ENCODE results near the gene PTX3. TPM values are rescaled to one million over a fixed set of nuclear protein-coding genes. Genes with fewer than 3 reads are reported as not detected.
A peak's percentile ranks its signal among the peaks of the same experiment; 100 is the strongest.

The PTX3 gene
- total RNA-seq (2014; rRNA removed; shearing (Covaris generic)) (not detected in 2 replicates), total RNA-seq (2022) (not detected in 2 replicates), Bru-seq, nascent RNA (not detected), BruChase-seq, experiment 1, labeled RNA remaining after a 6-hour chase (percentile 2 among the genes with signal in this experiment), BruChase-seq, experiment 2, labeled RNA remaining after a 2-hour chase (not detected)
- long read RNA-seq = 0 reads

DNA sequence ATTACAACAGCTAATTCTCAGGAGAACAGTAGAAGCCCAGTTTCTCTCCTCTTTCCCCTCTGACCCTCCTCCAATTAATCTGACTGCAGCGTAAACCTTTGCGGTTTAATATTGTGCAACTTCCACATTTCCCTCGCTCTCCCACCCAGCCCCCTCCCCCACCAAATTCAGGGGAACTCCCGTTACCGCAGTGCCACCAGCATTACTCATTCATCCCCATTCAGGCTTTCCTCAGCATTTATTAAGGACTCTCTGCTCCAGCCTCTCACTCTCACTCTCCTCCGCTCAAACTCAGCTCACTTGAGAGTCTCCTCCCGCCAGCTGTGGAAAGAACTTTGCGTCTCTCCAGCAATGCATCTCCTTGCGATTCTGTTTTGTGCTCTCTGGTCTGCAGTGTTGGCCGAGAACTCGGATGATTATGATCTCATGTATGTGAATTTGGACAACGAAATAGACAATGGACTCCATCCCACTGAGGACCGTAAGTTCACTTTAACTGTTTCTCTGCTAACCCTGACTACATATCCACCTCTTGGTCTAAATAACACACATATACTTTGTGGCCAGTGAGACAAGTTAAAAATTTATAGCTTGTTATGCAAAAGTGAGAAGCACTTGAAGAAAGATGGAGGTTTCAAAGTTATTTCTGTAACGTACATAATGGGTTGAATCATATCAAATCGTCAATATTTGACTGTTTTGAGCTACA, at the start of gene PTX3:
Gene PTX3, plus strand, starts transcription at position 268 of the 709 bp plus-strand sequence. Its CDS starts 84 bp downstream, at position 352.
- ChIA-PET CTCF (ENCODE audit: unreplicated experiment) (interaction anchor here (0.6 kb wide), 1 partner anchor 134 kb away, joined by 3 read pairs; no protein-coding TSS in a partner anchor), POLR2A (interaction anchor here (1.0 kb wide), 1 partner anchor 95 kb away, joined by 5 read pairs; no protein-coding TSS in a partner anchor)
- Histone ChIP-seq H4K20me1 (ENCODE audit: insufficient read depth, low read length) (no peaks in the 10 kb centered on the region), H3K27ac (ENCODE audit: low read depth, low read length, poor library complexity, severe bottlenecking) (no peak within 1 kb of the TSS), H3K4me3 (ENCODE audit: low read depth, low read length, poor library complexity, severe bottlenecking) (no peak within 1 kb of the TSS), H2AFZ (ENCODE audit: low read length) (no peak within 1 kb of the TSS), H3K36me3 (ENCODE audit: insufficient read depth, low read length) (no peaks in the 10 kb centered on the region), H3K4me1 (ENCODE audit: insufficient read depth, low read length, poor library complexity, severe bottlenecking) (no peaks in the 10 kb centered on the region), H3K9me3 (ENCODE audit: low read length) (no peaks in the 10 kb centered on the region), H3K9me2 (ENCODE audit: insufficient read depth, low read length) (no peaks in the 10 kb centered on the region), H3K79me2 (ENCODE audit: insufficient read depth, low read depth, low read length) (no peaks in the 10 kb centered on the region), H3K4me2 (ENCODE audit: low read length) (no peak within 1 kb of the TSS)
- BruUV-seq (replicated peaks) = no TSS peak
- TF ChIP-seq EZH2phosphoT487 (IDR thresholded peaks at IDR 0.05; ENCODE audit: borderline replicate concordance, low read depth, low read length) = no peak
- TF ChIP-seq, protein P1, sequence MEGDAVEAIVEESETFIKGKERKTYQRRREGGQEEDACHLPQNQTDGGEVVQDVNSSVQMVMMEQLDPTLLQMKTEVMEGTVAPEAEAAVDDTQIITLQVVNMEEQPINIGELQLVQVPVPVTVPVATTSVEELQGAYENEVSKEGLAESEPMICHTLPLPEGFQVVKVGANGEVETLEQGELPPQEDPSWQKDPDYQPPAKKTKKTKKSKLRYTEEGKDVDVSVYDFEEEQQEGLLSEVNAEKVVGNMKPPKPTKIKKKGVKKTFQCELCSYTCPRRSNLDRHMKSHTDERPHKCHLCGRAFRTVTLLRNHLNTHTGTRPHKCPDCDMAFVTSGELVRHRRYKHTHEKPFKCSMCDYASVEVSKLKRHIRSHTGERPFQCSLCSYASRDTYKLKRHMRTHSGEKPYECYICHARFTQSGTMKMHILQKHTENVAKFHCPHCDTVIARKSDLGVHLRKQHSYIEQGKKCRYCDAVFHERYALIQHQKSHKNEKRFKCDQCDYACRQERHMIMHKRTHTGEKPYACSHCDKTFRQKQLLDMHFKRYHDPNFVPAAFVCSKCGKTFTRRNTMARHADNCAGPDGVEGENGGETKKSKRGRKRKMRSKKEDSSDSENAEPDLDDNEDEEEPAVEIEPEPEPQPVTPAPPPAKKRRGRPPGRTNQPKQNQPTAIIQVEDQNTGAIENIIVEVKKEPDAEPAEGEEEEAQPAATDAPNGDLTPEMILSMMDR (conservative IDR thresholded peaks at IDR 0.05; ENCODE audit: low read length) = no peak
- intact Hi-C loops (cut with micrococcal nuclease; ENCODE audit: unreplicated experiment) = no loop called here
- DNase-seq (ENCODE audit: low spot score) = no peak

DNA sequence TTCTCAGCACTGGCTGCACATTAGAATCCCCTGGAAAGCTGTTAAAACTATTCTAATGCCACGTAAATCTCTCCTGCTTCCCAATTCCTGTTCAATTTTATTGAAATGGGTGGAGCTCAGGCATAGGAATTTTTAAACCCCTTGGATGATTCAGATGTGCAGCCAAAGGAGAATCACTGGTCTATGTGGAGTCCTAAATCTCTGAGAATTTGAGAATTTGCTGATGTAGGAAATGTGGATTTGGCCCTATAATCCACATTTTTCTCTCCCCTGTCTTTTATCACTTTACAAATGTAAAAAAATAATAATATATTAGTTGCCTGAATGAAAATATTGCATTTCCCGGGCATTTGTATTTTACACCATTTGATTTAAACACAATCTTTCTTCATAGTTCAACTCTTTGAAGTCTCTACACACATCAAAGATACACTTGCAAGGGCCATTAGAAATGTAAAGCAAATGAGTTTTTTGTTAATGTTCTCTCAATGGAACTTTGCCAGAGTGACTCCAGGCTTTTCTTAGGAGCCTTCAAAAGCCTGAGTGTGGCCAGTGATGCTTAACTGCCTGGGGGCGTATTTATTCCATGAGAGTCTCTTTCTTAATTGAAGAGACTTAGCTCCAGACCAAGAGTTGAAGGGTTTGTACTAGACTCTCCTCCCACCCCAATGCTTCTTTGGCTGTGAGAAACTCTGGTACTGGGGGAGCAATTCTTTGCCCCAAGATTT, 48.8 kb upstream of the PTX3 start:
- Histone ChIP-seq H3K9me2 (ENCODE audit: insufficient read depth, low read length) (no peaks in the 10 kb centered on the region), H3K4me3 (ENCODE audit: low read depth, low read length, poor library complexity, severe bottlenecking) (no peak overlapping the region), H4K20me1 (ENCODE audit: insufficient read depth, low read length) (no peaks in the 10 kb centered on the region), H3K4me2 (ENCODE audit: low read length) (no peak overlapping the region), H3K4me1 (ENCODE audit: insufficient read depth, low read length, poor library complexity, severe bottlenecking) (no peaks in the 10 kb centered on the region), H3K9me3 (ENCODE audit: low read length) (no peaks in the 10 kb centered on the region), H3K79me2 (ENCODE audit: insufficient read depth, low read depth, low read length) (no peaks in the 10 kb centered on the region), H2AFZ (ENCODE audit: low read length) (no peak overlapping the region), H3K36me3 (ENCODE audit: insufficient read depth, low read length) (no peaks in the 10 kb centered on the region), H3K27ac (ENCODE audit: low read depth, low read length, poor library complexity, severe bottlenecking) (no peak overlapping the region)
- no TSS peak for BruUV-seq (replicated peaks)
- DNase-seq (ENCODE audit: low spot score) = no peak
- ChIA-PET CTCF (ENCODE audit: unreplicated experiment) (no interaction called here), POLR2A (interaction anchor here (0.5 kb wide), 1 partner anchor 59 kb away, joined by 3 read pairs; no protein-coding TSS in a partner anchor)
- TF ChIP-seq, protein P1 (conservative IDR thresholded peaks at IDR 0.05; ENCODE audit: low read length) = no peak
- no peak for TF ChIP-seq EZH2phosphoT487 (IDR thresholded peaks at IDR 0.05; ENCODE audit: borderline replicate concordance, low read depth, low read length)
- intact Hi-C loops (cut with micrococcal nuclease; ENCODE audit: unreplicated experiment) = no loop called here
